ENCODE results near the gene H6PD. TPM values are rescaled to one million over a fixed set of nuclear protein-coding genes. Genes with fewer than 3 reads are reported as not detected.

H6PD gene
- total and polyA plus RNA-seq, 8 donors = 8.7 to 34.2 (median 16.1) TPM

GRCh38 chr1:9315411-9316079, 81.0 kb downstream of the H6PD start:
- peak in 1 of 6 donors; percentile 34 for DNase-seq
- Histone ChIP-seq H3K27ac (no peak overlapping the region), H3K9me3 (no peaks in the 10 kb centered on the region), H3K4me1 (no peaks in the 10 kb centered on the region), H3K4me3 (no peak overlapping the region), H3K27me3 (no peaks in the 10 kb centered on the region), H3K36me3 (peaks cover 0 to 5% (median 0%) of the 10 kb centered on the region in 3 donors)
- no peak for TF ChIP-seq CTCF (IDR thresholded peaks at IDR 0.05)
- ATAC-seq = peak in 2 of 4 donors; percentile 15 to 18
- no peak for FAIRE-seq
- intact Hi-C loops (cut with DNase I) = no loop called here
- WGBS, 2 donors = 82 to 83% methylated on average over 20 of the region's 20 CpGs

- TF ChIP-seq CTCF (IDR thresholded peaks at IDR 0.05) = no peak
- H3K4me3 ChIP-seq = no peak overlapping the region
- no peak for FAIRE-seq
These were observed 81.5 kb downstream of the H6PD start for GRCh38 chr1:9316080-9316444.

GRCh38 chr1:9316512-9316911, 81.9 kb downstream of the H6PD start:
- no peak for FAIRE-seq
- peaks cover 0 to under 1% (median 0%) of the 10 kb centered on the region in 3 donors for H3K4me1 ChIP-seq
- peaks cover 0 to 5% (median 0%) of the 10 kb centered on the region in 3 donors for H3K36me3 ChIP-seq
- peak in 2 of 6 donors; percentile 20 to 66 for DNase-seq
- intact Hi-C loops (cut with DNase I) = no loop called here
- no peak overlapping the region for H3K4me3 ChIP-seq
- H3K9me3 ChIP-seq = no peaks in the 10 kb centered on the region
- H3K27ac ChIP-seq = no peak overlapping the region
- TF ChIP-seq CTCF (IDR thresholded peaks at IDR 0.05) = no peak
- 93 to 96% methylated on average over 24 of the region's 24 CpGs for WGBS, 2 donors
- H3K27me3 ChIP-seq = no peaks in the 10 kb centered on the region
- no peak for ATAC-seq

More at GRCh38 chr1:9316080-9316444, 81.5 kb downstream of the H6PD start:
- no peak overlapping the region for H3K27ac ChIP-seq
- no peaks in the 10 kb centered on the region for H3K27me3 ChIP-seq
- ATAC-seq = no peak
- no peaks in the 10 kb centered on the region for H3K9me3 ChIP-seq
- intact Hi-C loops (cut with DNase I) = no loop called here
- no peaks in the 10 kb centered on the region for H3K4me1 ChIP-seq
- H3K36me3 ChIP-seq = peaks cover 0 to 5% (median 0%) of the 10 kb centered on the region in 3 donors
- 83 to 84% methylated on average over 7 of the region's 7 CpGs for WGBS, 2 donors
- DNase-seq = peak in 2 of 6 donors; percentile 34 to 58

GRCh38 chr1:9317072-9317471, 82.5 kb downstream of the H6PD start:
- FAIRE-seq = no peak
- peaks cover 0 to 5% (median 0%) of the 10 kb centered on the region in 3 donors for H3K36me3 ChIP-seq
- intact Hi-C loops (cut with DNase I) = no loop called here

More at GRCh38 chr1:9317072-9317471, 82.5 kb downstream of the H6PD start:
- no peak overlapping the region for H3K27ac ChIP-seq
- no peak for ATAC-seq
- no peak for TF ChIP-seq CTCF (IDR thresholded peaks at IDR 0.05)
- peaks cover 0 to 4% (median 0%) of the 10 kb centered on the region in 3 donors for H3K4me1 ChIP-seq
- no peaks in the 10 kb centered on the region for H3K27me3 ChIP-seq
- 91 to 96% methylated on average over 7 of the region's 7 CpGs for WGBS, 2 donors
- no peak for DNase-seq
- no peaks in the 10 kb centered on the region for H3K9me3 ChIP-seq
- H3K4me3 ChIP-seq = no peak overlapping the region
